ENCODE measurements around the gene CYCS. TPM values are rescaled to one million over a fixed set of nuclear protein-coding genes. Genes with fewer than 3 reads are reported as not detected.
A peak's percentile ranks its signal among the peaks of the same experiment; 100 is the strongest.
"Not testable (repeated sequence)": the region's sequence is repeated elsewhere in the genome, so short reads cannot be mapped to it uniquely, and the experiment has no call there.

The CYCS gene
- total RNA-seq, 1 experiment from 2014 or later = 170 TPM

- no peak for DNase-seq (ENCODE audit: low read depth in 1 of 2, low spot score in 2 of 2)
- Histone ChIP-seq H3K9me3 (replicated peaks) (no peaks in the 10 kb centered on the region), H3K36me3 (no peaks in the 10 kb centered on the region), H3K27ac (no peak overlapping the region), H3K4me3 (no peak overlapping the region), H3K4me1 (replicated peaks) (peaks cover 8% of the 10 kb centered on the region), H3K27me3 (replicated peaks) (no peaks in the 10 kb centered on the region)
Measured at GRCh38 chr7:25139536-25139935, 14.5 kb upstream of the CYCS start.

- DNase-seq (ENCODE audit: low read depth in 1 of 2, low spot score in 2 of 2) = peak in 1 of 2 experiments; percentile 48
- H3K4me3 ChIP-seq = no peak overlapping the region
- peak overlapping the region; percentile 39 for H3K27ac ChIP-seq
- peaks cover 13% of the 10 kb centered on the region for H3K4me1 ChIP-seq (replicated peaks)
- H3K27me3 ChIP-seq (replicated peaks) = no peaks in the 10 kb centered on the region
- H3K9me3 ChIP-seq (replicated peaks) = no peaks in the 10 kb centered on the region
- H3K36me3 ChIP-seq = no peaks in the 10 kb centered on the region
Measured at GRCh38 chr7:25134358-25135010, 9.4 kb upstream of the CYCS start.

GRCh38 chr7:25132430-25132829 lies 7.4 kb upstream of the CYCS start:
- no peaks in the 10 kb centered on the region for H3K27me3 ChIP-seq (replicated peaks)
- DNase-seq (ENCODE audit: low read depth in 1 of 2, low spot score in 2 of 2) = no peak
- no peaks in the 10 kb centered on the region for H3K36me3 ChIP-seq
- no peaks in the 10 kb centered on the region for H3K9me3 ChIP-seq (replicated peaks)
- H3K4me3 ChIP-seq = no peak overlapping the region
- H3K27ac ChIP-seq = no peak overlapping the region
- peaks cover 13% of the 10 kb centered on the region for H3K4me1 ChIP-seq (replicated peaks)

GRCh38 chr7:25126751-25127150 lies 1.7 kb upstream of the CYCS start:
- no peak overlapping the region for H3K27ac ChIP-seq
- no peak for DNase-seq (ENCODE audit: low read depth in 1 of 2, low spot score in 2 of 2)
- H3K27me3 ChIP-seq (replicated peaks) = no peaks in the 10 kb centered on the region
- H3K4me3 ChIP-seq = no peak overlapping the region
- peaks cover 26% of the 10 kb centered on the region for H3K36me3 ChIP-seq
- peaks cover 9% of the 10 kb centered on the region; the same call in 1 of the 2 replicates for H3K4me1 ChIP-seq (replicated peaks)
- H3K9me3 ChIP-seq (replicated peaks) = no peaks in the 10 kb centered on the region

- peak in 1 of 2 experiments; percentile 41 for DNase-seq (ENCODE audit: low read depth in 1 of 2, low spot score in 2 of 2)
- H3K4me1 ChIP-seq (replicated peaks) = peaks cover 9% of the 10 kb centered on the region; the same call in 1 of the 2 replicates
- H3K9me3 ChIP-seq (replicated peaks) = no peaks in the 10 kb centered on the region
- peak overlapping the region; percentile 75 for H3K27ac ChIP-seq
- H3K4me3 ChIP-seq = peak overlapping the region; percentile 46
- H3K27me3 ChIP-seq (replicated peaks) = no peaks in the 10 kb centered on the region
- H3K36me3 ChIP-seq = peaks cover 48% of the 10 kb centered on the region
Measured at GRCh38 chr7:25124465-25125136, 459 bp downstream of the CYCS start.

- Histone ChIP-seq H3K36me3 (peaks cover 59% of the 10 kb centered on the region), H3K27me3 (replicated peaks) (no peaks in the 10 kb centered on the region), H3K4me3 (no peak overlapping the region), H3K27ac (no peak overlapping the region), H3K9me3 (replicated peaks) (no peaks in the 10 kb centered on the region), H3K4me1 (replicated peaks) (peaks cover 9% of the 10 kb centered on the region; the same call in 1 of the 2 replicates)
- no peak for DNase-seq (ENCODE audit: low read depth in 1 of 2, low spot score in 2 of 2)
Measured at GRCh38 chr7:25122373-25122772, 2.7 kb downstream of the CYCS start.

GRCh38 chr7:25121599-25121998 lies 3.5 kb downstream of the CYCS start:
- H3K27ac ChIP-seq = no peak overlapping the region

GRCh38 chr7:25119102-25119501 lies 6.0 kb downstream of the CYCS start:
- DNase-seq (ENCODE audit: low read depth in 1 of 2, low spot score in 2 of 2) = no peak
- no peak overlapping the region for H3K4me3 ChIP-seq
- peaks cover 54% of the 10 kb centered on the region for H3K36me3 ChIP-seq
- no peaks in the 10 kb centered on the region for H3K27me3 ChIP-seq (replicated peaks)
- no peaks in the 10 kb centered on the region for H3K9me3 ChIP-seq (replicated peaks)
- H3K4me1 ChIP-seq (replicated peaks) = peaks cover 4% of the 10 kb centered on the region; the same call in 1 of the 2 replicates
- no peak overlapping the region for H3K27ac ChIP-seq

More at GRCh38 chr7:25121599-25121998, 3.5 kb downstream of the CYCS start:
- H3K36me3 ChIP-seq = peaks cover 59% of the 10 kb centered on the region
- H3K9me3 ChIP-seq (replicated peaks) = no peaks in the 10 kb centered on the region
- no peak overlapping the region for H3K4me3 ChIP-seq
- H3K4me1 ChIP-seq (replicated peaks) = peaks cover 9% of the 10 kb centered on the region; the same call in 1 of the 2 replicates
- no peaks in the 10 kb centered on the region for H3K27me3 ChIP-seq (replicated peaks)
- no peak for DNase-seq (ENCODE audit: low read depth in 1 of 2, low spot score in 2 of 2)

GRCh38 chr7:25118048-25118753 lies 6.9 kb downstream of the CYCS start:
- no peaks in the 10 kb centered on the region for H3K4me1 ChIP-seq (replicated peaks)
- DNase-seq (ENCODE audit: low read depth in 1 of 2, low spot score in 2 of 2) = no peak
- no peaks in the 10 kb centered on the region for H3K27me3 ChIP-seq (replicated peaks)
- H3K27ac ChIP-seq = no peak overlapping the region
- no peaks in the 10 kb centered on the region for H3K9me3 ChIP-seq (replicated peaks)
- H3K36me3 ChIP-seq = peaks cover 48% of the 10 kb centered on the region
- H3K4me3 ChIP-seq = no peak overlapping the region

- no peak for DNase-seq (ENCODE audit: low read depth in 1 of 2, low spot score in 2 of 2)
Measured at GRCh38 chr7:25117226-25118047, 7.6 kb downstream of the CYCS start.

GRCh38 chr7:25116621-25117020 lies 8.4 kb downstream of the CYCS start:
- Histone ChIP-seq H3K4me1 (replicated peaks) (no peaks in the 10 kb centered on the region), H3K4me3 (no peak overlapping the region), H3K36me3 (peaks cover 32% of the 10 kb centered on the region), H3K27me3 (replicated peaks) (no peaks in the 10 kb centered on the region), H3K27ac (no peak overlapping the region), H3K9me3 (replicated peaks) (no peaks in the 10 kb centered on the region)
- DNase-seq (ENCODE audit: low read depth in 1 of 2, low spot score in 2 of 2) = no peak

More at GRCh38 chr7:25117226-25118047, 7.6 kb downstream of the CYCS start:
- Histone ChIP-seq H3K4me1 (replicated peaks) (no peaks in the 10 kb centered on the region), H3K4me3 (no peak overlapping the region), H3K36me3 (peaks cover 40% of the 10 kb centered on the region), H3K9me3 (replicated peaks) (no peaks in the 10 kb centered on the region), H3K27me3 (replicated peaks) (no peaks in the 10 kb centered on the region), H3K27ac (no peak overlapping the region)

GRCh38 chr7:25110514-25110913 lies 14.5 kb downstream of the CYCS start:
- H3K4me3 ChIP-seq; DNase-seq (ENCODE audit: low read depth in 1 of 2, low spot score in 2 of 2); H3K4me1 ChIP-seq (replicated peaks); H3K9me3 ChIP-seq (replicated peaks); H3K27me3 ChIP-seq (replicated peaks); H3K36me3 ChIP-seq; H3K27ac ChIP-seq: not testable (repeated sequence)

GRCh38 chr7:25109276-25109675 lies 15.8 kb downstream of the CYCS start:
- no peaks in the 10 kb centered on the region for H3K36me3 ChIP-seq
- no peak overlapping the region for H3K4me3 ChIP-seq
- no peaks in the 10 kb centered on the region for H3K27me3 ChIP-seq (replicated peaks)
- H3K27ac ChIP-seq = no peak overlapping the region
- H3K9me3 ChIP-seq (replicated peaks) = no peaks in the 10 kb centered on the region; the same call in 1 of the 2 replicates
- H3K4me1 ChIP-seq (replicated peaks) = no peaks in the 10 kb centered on the region
- no peak for DNase-seq (ENCODE audit: low read depth in 1 of 2, low spot score in 2 of 2)

All from SJSA1 (cell line).